GM21423 (cell line): ENCODE results near the gene ARAP3.
"Not testable (repeated sequence)": the region's sequence is repeated elsewhere in the genome, so short reads cannot be mapped to it uniquely, and the experiment has no call there.

Experiments
- ATAC-seq: cut with Tn5 transposase; IDR thresholded peaks from one replicate; pipeline ENCODE4 v1.9.1; 2021; ENCODE audit warnings: mild to moderate bottlenecking, moderate library complexity; ENCODE audit not compliant: unreplicated experiment

ARAP3 gene

GRCh38 chr5:141618804-141619554 is 63.1 kb downstream of the ARAP3 start, which contains the start of gene DIAPH1:
Gene DIAPH1, minus strand, starts transcription at chr5:141619000. Its CDS starts 86 bp downstream, at chr5:141618914.
- peak; percentile 86 for ATAC-seq

GRCh38 chr5:141618030-141618803 is 63.8 kb downstream of the ARAP3 start:
- peak; percentile 19 for ATAC-seq

DNA sequence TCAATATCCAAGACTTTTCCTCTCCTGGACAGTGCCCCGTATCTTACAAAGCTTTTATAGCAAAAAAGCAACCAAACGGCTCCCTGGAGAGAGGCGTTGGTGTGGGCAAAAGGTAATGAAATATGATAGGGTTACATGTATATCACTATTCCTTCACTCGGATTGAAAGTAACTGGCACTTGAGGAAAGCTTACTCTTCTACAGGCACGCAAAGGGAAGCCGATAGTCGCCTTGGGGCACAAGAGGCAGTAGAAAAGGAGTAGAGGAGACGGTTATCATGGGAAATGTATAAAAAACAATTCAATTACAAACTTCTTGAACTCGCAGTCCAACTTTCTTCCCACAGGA is 64.4 kb downstream of the ARAP3 start:
- ATAC-seq, result no peak

GRCh38 chr5:141617128-141617527 is 64.9 kb downstream of the ARAP3 start:
- no peak for ATAC-seq

GRCh38 chr5:141615991-141616720 is 65.9 kb downstream of the ARAP3 start:
- no peak for ATAC-seq

GRCh38 chr5:141613344-141613743 is 68.7 kb downstream of the ARAP3 start:
- ATAC-seq, result no peak

GRCh38 chr5:141611289-141611688 is 70.7 kb downstream of the ARAP3 start:
- ATAC-seq, result no peak

DNA sequence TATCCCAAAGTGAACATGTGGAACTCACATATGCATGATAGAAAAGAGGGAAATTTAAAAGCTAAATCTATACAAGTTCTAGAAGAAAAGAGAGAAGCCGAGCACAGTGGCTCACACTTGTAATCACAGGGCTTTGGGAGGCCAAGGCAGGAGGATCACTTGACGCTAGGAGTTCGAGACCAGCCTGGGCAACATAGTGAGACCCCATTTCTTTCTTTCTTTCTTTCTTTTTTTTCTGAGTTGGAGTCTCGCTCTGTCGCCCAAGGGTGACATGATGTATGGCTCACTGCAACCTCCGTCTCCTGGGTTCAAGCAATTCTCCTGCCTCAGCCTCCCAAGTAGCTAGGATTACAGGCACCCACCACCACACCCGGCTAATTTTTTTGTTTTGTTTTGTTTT is 72.1 kb downstream of the ARAP3 start:
- not testable (repeated sequence) for ATAC-seq

- ATAC-seq, result no peak
Measured at GRCh38 chr5:141609044-141609443, 73.0 kb downstream of the ARAP3 start.

- no peak for ATAC-seq
Measured at GRCh38 chr5:141608557-141608956, 73.5 kb downstream of the ARAP3 start.

DNA sequence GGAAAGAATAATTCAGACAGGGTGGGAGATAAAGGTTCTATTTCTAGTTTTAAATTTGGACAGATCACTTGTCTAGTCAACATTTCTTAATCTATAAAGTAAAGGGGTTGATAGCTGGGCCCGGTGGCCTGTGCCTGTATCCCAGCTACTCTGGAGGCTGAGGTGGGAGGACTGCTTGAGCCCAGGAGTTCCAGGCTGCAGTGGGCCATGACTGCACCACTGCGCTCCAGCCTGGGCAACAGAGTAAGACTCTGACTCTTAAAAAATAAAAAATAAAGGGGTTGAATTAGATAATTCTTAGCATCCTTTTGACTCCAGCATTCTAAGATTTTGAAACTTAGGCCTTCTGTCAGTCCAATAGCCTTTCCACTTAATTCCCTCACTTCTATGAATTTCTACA is 74.0 kb downstream of the ARAP3 start:
- ATAC-seq, result no peak

- ATAC-seq, result peak; percentile 93
Measured at GRCh38 chr5:141605523-141606277, 76.3 kb downstream of the ARAP3 start.

- no peak for ATAC-seq
Measured at GRCh38 chr5:141603923-141604717, 77.9 kb downstream of the ARAP3 start.
